ENCODE measurements around the gene FMO1.

- no peak for TF ChIP-seq POLR2A (IDR thresholded peaks at IDR 0.05)
- TF ChIP-seq CTCF (IDR thresholded peaks at IDR 0.05) = no peak
Measured at GRCh38 chr1:171295821-171296220, 47.5 kb downstream of the FMO1 start.

Data from uterus (tissue), 2 donors.